Activated naive CD8-positive, alpha-beta T cell treated with anti-CD3 and anti-CD28 coated beads, Interleukin-2, amount 10 ng/mL, durations not matched to agents 7 days and 5 days (primary cell): ENCODE data around the gene FIP1L1. TPM values are rescaled to one million over a fixed set of nuclear protein-coding genes. Genes with fewer than 3 reads are reported as not detected.
"Not testable (repeated sequence)": the region's sequence is repeated elsewhere in the genome, so short reads cannot be mapped to it uniquely, and the experiment has no call there.

Experiments used
- ATAC-seq: fragments of 150-1000 bp; cut with Tn5 transposase; one replicate; pipeline ENCODE4 v1.10.0; 2021; ENCODE audit warnings: low read depth, moderate library complexity
- POLR2A ChIA-PET: fragments of 350-600 bp; sonication (Branson Sonifier 250); formaldehyde crosslinking; loops from one replicate; lab custom pipeline; 2021; ENCODE audit warnings: antibody characterized with exemption; lab: Charles Lee
- DNase-seq: peaks from one replicate; pipeline ENCODE4 v3.0.0; 2021
- H3K27ac Mint-ChIP-seq: one replicate; pipeline ENCODE4 v1.8.0; 2022; ENCODE audit warnings: mild to moderate bottlenecking, mixed read lengths
- H3K27me3 Mint-ChIP-seq: one replicate; pipeline ENCODE4 v1.8.0; 2022; ENCODE audit warnings: mild to moderate bottlenecking, moderate library complexity, mixed read lengths
- H3K36me3 Mint-ChIP-seq: one replicate; pipeline ENCODE4 v1.8.0; 2021; ENCODE audit warnings: mild to moderate bottlenecking, mixed read lengths
- H3K4me1 Mint-ChIP-seq: one replicate; pipeline ENCODE4 v1.8.0; 2021; ENCODE audit warnings: mixed read lengths
- H3K4me3 Mint-ChIP-seq: one replicate; pipeline ENCODE4 v1.8.0; 2022; ENCODE audit warnings: mild to moderate bottlenecking, moderate library complexity, mixed read lengths
- H3K9me3 Mint-ChIP-seq: one replicate; pipeline ENCODE4 v1.8.0; 2021; ENCODE audit warnings: mixed read lengths
- total RNA-seq, 2 experiments: library from RNA; stranded (reverse); gene quantifications; one replicate each; pipeline ENCODE4 v1.2.3, GENCODE V29; 2021

The FIP1L1 gene
- total RNA-seq, 2 experiments from 2014 or later: 75.9 to 78.2 TPM

DNA sequence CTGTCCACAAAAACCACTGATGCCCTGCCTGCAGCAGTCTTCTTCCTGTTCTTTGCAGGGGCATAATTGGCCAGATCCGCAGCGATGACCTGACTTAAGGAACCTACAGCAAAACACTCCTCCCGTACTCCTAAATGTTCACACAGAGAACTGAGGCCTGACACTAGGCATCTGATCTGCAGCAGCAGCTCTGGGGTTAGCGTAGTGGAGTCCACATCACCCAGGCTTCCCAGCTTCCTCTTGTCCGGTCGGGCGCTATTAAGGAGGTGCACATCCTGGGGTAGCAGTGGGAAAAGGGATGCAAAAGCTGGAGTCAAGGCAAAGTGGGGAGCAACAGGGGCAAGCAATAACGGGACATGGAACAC, 12.3 kb upstream of the FIP1L1 start:
- DNase-seq (no peak), ATAC-seq (peak; percentile 2)
- H3K27me3 Mint-ChIP-seq: peaks cover 7% of the 10 kb centered on the region
- peaks cover 49% of the 10 kb centered on the region for H3K4me1 Mint-ChIP-seq
- H3K27ac Mint-ChIP-seq: peak overlapping the region; percentile 90
- H3K36me3 Mint-ChIP-seq: peaks cover 19% of the 10 kb centered on the region
- no peaks in the 10 kb centered on the region for H3K9me3 Mint-ChIP-seq
- H3K4me3 Mint-ChIP-seq: peak overlapping the region; percentile 97
- POLR2A ChIA-PET: interaction anchor here (2.2 kb wide), 1 partner anchor 13 kb away, joined by 15 read pairs; the partner anchor contains the start of gene FIP1L1

DNA sequence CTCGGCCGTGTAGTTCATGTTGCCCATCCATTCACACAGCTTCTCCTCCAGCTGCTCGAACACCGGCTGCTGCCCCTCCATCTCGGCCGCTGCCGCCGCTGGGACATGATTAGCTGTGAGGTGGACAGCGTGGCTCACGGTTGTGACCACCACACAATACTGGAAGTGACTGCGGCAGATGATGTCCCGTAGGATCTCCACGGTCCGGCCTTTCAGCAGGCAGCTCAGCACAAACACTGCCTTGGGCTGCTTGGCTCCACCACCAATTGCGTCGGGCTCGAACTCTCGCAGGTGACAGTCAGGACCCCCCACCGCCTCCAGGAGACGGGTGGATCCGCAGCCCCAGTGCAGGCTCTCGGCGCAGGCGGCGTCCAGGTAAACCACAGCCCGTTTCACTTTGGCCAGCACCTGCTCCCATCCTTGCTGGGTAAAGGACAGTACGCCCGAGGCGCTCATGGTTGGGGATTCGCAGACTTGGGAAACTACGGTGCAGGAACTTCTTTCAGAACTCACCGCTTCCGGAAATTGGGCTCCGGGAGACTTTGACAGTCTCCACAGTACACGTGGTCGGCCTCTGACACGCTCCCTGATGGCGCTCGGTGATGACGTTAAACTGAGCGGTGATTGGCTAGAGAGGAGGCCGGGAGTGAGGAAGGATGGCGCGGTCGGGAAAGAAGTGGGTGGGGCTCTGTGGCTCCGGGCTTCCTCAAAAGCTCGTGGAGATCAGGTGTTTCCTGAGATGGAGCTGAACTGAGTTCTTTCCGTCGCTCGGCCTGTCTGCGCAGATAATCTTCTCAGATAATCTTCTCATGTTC, 11.7 kb upstream of the FIP1L1 start, which contains the start of gene SCFD2:
SCFD2 (minus strand) TSS at position 576 of the 815 bp plus-strand sequence.
- POLR2A ChIA-PET: interaction anchor here (2.2 kb wide), 1 partner anchor 12 kb away, joined by 15 read pairs; the partner anchor contains the start of gene FIP1L1
- no peaks in the 10 kb centered on the region for H3K9me3 Mint-ChIP-seq
- DNase-seq (peak; percentile 92), ATAC-seq (peak; percentile 99)
- H3K27ac Mint-ChIP-seq: peak within 1 kb of the TSS; percentile 90
- H3K4me1 Mint-ChIP-seq: peaks cover 43% of the 10 kb centered on the region
- peaks cover 8% of the 10 kb centered on the region for H3K27me3 Mint-ChIP-seq
- peaks cover 14% of the 10 kb centered on the region for H3K36me3 Mint-ChIP-seq
- peak within 1 kb of the TSS; percentile 97 for H3K4me3 Mint-ChIP-seq

DNA sequence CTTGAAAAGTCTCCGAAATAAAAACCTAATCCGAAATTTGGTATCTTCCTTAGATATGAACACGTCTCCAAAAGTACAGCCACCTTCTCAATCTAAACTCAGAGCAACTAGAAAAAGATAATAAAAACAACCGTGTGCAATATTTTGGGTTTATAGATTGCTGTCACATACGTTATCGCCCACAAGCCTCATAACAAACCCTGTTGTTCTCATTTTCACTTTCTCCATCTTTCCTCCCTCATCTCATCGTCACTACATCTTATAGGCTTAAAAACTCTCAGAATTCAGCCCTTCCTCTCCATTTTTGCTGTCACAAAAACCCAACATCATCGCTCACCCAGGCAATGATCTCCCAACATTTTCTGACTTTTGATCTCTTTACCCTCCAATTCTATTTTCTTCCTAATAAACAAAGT, 11.1 kb upstream of the FIP1L1 start:
- H3K4me1 Mint-ChIP-seq: peaks cover 39% of the 10 kb centered on the region
- ATAC-seq (peak; percentile 31), DNase-seq (no peak)
- peaks cover 11% of the 10 kb centered on the region for H3K36me3 Mint-ChIP-seq
- H3K27ac Mint-ChIP-seq: peak overlapping the region; percentile 90
- H3K4me3 Mint-ChIP-seq: peak overlapping the region; percentile 97
- peaks cover 8% of the 10 kb centered on the region for H3K27me3 Mint-ChIP-seq
- H3K9me3 Mint-ChIP-seq: no peaks in the 10 kb centered on the region
- POLR2A ChIA-PET: interaction anchor here (2.2 kb wide), 1 partner anchor 12 kb away, joined by 15 read pairs; the partner anchor contains the start of gene FIP1L1

DNA sequence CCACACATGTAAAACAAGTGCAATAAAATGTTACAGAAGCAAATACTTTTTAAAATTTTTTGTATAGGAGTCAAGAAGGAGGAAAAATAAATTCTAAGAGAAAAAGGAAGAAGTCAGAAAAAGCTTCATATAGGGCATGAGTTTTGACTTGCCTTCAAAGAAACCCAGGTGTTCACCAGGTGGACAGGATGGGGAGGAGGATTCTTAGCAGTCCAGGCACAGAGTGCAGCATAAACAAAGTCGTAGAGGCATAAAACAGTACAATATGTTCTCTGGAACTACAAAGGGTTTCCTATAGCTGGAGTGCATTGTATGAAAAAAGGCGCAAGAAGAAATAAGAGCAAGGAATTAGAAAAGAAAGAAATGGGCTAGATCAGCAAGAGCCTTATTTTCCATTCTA, 9.7 kb upstream of the FIP1L1 start:
- Mint-ChIP-seq H3K4me3 (no peak overlapping the region), H3K36me3 (peaks cover 7% of the 10 kb centered on the region), H3K27ac (no peak overlapping the region), H3K27me3 (peaks cover 8% of the 10 kb centered on the region), H3K4me1 (peaks cover 30% of the 10 kb centered on the region), H3K9me3 (no peaks in the 10 kb centered on the region)
- ATAC-seq: no peak
- POLR2A ChIA-PET: interaction anchor here (0.5 to 0.8 kb wide), 2 partner anchors 9 to 70 kb away, joined by 4 to 6 read pairs; partner anchors contain the start of gene FIP1L1
- no peak for DNase-seq

DNA sequence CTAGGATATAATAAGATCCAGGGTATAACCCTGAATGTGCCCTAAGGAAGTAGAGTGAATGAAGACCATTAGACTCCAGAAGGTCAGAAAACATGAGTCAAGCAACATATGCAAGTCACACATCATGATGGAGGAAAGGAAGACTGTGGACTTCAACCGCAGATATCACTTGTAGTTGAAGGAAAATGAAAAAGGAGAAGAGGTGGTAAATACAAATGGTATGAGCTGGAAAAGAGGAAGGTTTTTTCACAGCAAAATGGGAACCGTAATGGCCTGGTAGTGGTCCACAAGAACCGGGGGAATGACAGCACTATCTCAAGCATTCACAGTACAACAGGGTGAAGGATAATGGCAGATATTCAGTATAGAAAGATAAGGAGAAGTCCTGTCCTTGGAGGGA, 6.4 kb upstream of the FIP1L1 start:
- POLR2A ChIA-PET: no interaction called here
- H3K4me3 Mint-ChIP-seq: no peak overlapping the region

DNA sequence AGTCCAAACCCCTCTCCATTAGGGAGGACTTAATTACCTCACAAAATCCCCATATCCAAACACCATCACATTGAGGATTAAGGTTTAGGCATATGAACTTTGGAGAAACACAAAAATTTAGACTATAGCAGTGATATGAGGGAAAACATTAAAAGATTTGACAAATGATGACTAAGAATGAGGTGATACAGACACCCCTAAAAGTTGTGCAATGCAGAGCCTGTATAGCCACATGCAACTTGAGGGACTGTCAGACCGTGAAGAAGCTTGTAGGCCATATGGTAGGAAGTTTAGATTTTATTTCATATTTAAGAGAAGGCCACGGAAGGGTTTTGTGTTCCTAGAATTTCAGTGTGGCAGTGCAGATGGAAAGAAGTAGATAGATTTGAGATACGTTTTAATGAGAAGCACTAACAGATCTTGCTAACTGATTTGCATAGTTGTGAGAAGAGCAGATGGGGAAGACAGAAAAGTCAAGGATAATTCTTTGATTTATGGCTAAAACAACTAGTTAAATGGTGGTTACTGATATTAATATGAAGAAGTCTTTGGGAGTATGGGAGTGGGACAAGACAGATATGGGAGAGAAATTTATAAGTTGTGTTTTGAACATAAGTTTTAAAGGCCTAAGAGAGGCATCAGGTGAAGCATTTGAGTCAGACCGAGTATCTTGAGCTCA, 5.5 kb upstream of the FIP1L1 start:
- Mint-ChIP-seq H3K4me3 (no peak overlapping the region), H3K27me3 (peaks cover 10% of the 10 kb centered on the region), H3K4me1 (peaks cover 8% of the 10 kb centered on the region), H3K9me3 (no peaks in the 10 kb centered on the region), H3K27ac (no peak overlapping the region), H3K36me3 (peaks cover 3% of the 10 kb centered on the region)
- DNase-seq: no peak
- ATAC-seq: no peak
- POLR2A ChIA-PET: no interaction called here

More for the DNA sequence above, 6.4 kb upstream of the FIP1L1 start:
- H3K9me3 Mint-ChIP-seq: no peaks in the 10 kb centered on the region
- H3K27me3 Mint-ChIP-seq: peaks cover 10% of the 10 kb centered on the region
- ATAC-seq: no peak
- no peak overlapping the region for H3K27ac Mint-ChIP-seq
- DNase-seq: no peak
- peaks cover 3% of the 10 kb centered on the region for H3K36me3 Mint-ChIP-seq
- H3K4me1 Mint-ChIP-seq: peaks cover 12% of the 10 kb centered on the region

DNA sequence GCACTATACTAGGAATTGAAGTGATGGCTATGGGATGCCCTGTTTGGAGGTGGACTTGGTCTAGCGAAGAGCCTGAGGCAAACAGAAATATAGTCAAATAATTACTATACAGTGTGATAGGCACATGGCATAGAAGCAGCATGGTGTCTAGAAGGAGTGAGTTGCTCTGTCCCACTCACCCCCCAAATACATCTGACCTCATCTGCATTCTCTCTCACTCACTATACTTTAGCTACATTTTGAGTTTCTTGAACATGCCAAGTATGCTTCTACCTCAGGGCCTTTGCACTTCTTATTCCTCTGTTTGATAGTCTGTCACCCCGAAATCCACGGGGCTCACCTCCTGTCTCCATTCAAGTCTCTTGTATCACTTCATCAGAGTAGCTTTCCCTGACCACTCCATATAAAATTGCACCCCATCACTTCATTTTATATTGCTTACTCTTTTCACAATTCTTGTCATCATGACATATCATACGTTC, 2.6 kb upstream of the FIP1L1 start:
- Mint-ChIP-seq H3K27ac (no peak overlapping the region), H3K4me3 (no peak overlapping the region), H3K9me3 (no peaks in the 10 kb centered on the region), H3K36me3 (peaks cover 3% of the 10 kb centered on the region), H3K4me1 (peaks cover 14% of the 10 kb centered on the region), H3K27me3 (peaks cover 6% of the 10 kb centered on the region)
- POLR2A ChIA-PET: no interaction called here
- ATAC-seq: no peak
- no peak for DNase-seq

DNA sequence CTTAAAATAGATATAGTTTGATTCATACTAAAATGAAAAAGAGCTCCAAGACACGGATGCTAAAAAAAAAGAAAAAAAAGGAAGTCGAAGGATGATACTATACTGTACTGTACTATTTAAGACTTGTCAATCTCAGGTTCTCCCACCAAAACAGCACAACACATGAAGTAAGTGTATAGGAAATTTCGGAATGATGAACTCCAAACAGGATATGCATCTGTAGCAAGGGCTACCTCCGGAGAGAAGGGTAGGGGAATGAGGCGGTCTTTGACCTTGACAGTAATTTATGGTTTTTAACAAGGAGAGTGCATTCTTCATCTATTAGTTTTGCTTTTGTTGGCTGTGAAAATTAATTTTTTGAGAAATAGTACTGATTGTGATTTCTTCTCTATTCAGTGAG, 541 bp upstream of the FIP1L1 start:
- Mint-ChIP-seq H3K4me1 (peaks cover 22% of the 10 kb centered on the region), H3K36me3 (peaks cover 6% of the 10 kb centered on the region), H3K27me3 (peaks cover 2% of the 10 kb centered on the region), H3K9me3 (no peaks in the 10 kb centered on the region), H3K4me3 (peak overlapping the region; percentile 96), H3K27ac (peak overlapping the region; percentile 93)
- POLR2A ChIA-PET: interaction anchor here (0.6 to 1.6 kb wide), 5 partner anchors 9 to 664 kb away, joined by 3 to 15 read pairs (median 4); partner anchors contain the start of gene SCFD2
- no peak for ATAC-seq
- no peak for DNase-seq

DNA sequence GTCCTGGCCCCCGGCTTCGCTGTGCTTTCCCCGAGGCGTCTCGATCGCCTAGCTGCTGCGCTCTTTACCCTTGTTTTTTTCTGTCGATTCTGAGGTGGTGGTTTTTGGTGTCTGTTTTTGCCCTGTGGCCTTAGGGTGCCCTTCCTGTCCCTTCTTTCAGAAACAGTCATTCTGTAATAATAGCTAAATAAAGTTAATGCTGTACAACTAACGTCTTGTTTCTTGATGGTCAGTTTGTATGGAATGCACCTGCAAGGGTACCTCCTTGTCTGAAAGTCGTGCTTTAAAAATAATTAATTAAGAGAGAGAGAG, 686 bp downstream of the FIP1L1 start:
- Mint-ChIP-seq H3K36me3 (peaks cover 6% of the 10 kb centered on the region), H3K9me3 (no peaks in the 10 kb centered on the region), H3K27me3 (peaks cover 1% of the 10 kb centered on the region), H3K4me1 (peaks cover 23% of the 10 kb centered on the region), H3K4me3 (peak overlapping the region; percentile 96), H3K27ac (peak overlapping the region; percentile 93)
- POLR2A ChIA-PET: interaction anchor here (1.2 to 1.6 kb wide), 3 partner anchors 13 to 665 kb away, joined by 3 to 15 read pairs (median 4); partner anchors contain the start of gene SCFD2
- DNase-seq (no peak), ATAC-seq (no peak)

DNA sequence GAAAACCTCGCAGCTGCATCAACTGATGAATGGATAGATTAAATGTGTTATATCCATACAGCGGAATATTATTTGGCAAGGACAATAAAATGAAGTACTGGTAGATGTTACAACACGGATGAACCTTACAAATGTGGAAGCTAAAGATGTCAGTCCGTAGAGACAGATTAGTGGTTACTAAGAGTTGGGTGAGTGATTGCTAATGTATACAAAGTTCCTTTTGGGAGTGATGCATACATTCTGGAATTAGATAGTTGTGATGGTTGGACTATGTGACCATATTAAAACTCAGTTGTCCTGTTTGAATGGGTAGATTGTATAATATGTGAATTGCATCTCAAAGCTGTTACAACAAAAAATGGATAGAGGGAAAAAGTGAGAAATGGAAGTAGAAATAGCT, 2.8 kb downstream of the FIP1L1 start:
- Mint-ChIP-seq H3K9me3 (no peaks in the 10 kb centered on the region), H3K27ac (no peak overlapping the region), H3K36me3 (peaks cover 13% of the 10 kb centered on the region), H3K27me3 (no peaks in the 10 kb centered on the region), H3K4me3 (no peak overlapping the region), H3K4me1 (peaks cover 25% of the 10 kb centered on the region)
- ATAC-seq: no peak
- no peak for DNase-seq
- POLR2A ChIA-PET: no interaction called here

DNA sequence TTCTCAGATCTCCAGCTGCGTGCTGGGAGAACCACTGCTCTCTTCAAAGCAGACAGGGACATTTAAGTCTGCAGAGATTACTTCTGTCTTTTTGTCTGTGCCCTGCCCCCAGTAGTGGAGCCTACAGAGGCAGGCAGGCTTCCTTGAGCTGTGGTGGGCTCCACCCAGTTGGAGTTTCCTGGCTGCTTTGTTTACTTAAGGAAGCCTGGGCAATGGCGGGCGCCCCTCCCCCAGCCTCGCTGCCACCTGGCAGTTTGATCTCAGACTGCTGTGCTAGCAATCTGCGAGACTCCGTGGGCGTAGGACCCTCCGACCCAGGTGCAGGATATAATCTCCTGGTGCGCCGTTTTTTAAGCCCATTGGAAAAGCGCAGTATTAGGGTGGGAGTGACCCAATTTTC, 32.0 kb downstream of the FIP1L1 start:
- ATAC-seq, H3K9me3 Mint-ChIP-seq, H3K27ac Mint-ChIP-seq, H3K4me3 Mint-ChIP-seq, H3K27me3 Mint-ChIP-seq, POLR2A ChIA-PET, DNase-seq: not testable (repeated sequence)
- Mint-ChIP-seq H3K36me3 (peaks cover 52% of the 10 kb centered on the region), H3K4me1 (peaks cover 14% of the 10 kb centered on the region)

DNA sequence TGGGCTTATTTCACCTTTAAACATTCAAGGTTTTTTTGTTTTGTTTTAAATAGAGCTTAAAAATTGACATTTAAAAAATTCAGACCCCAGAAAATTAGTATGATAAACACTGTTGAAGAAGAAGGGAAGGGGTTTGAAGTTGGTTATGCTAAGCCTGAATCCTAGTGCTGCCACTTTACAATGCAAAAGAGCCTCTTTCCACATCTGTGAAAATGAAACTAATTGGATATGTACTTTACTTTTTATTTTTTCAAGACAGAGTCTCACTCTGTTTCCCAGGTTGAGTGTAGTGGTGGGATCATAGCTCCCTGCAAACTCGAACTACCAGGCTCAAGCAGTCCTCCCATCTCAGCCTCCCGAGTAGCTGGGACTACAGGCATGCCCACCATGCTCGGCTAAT, 41.8 kb downstream of the FIP1L1 start:
- no peak for ATAC-seq
- H3K36me3 Mint-ChIP-seq: peaks cover 19% of the 10 kb centered on the region

DNA sequence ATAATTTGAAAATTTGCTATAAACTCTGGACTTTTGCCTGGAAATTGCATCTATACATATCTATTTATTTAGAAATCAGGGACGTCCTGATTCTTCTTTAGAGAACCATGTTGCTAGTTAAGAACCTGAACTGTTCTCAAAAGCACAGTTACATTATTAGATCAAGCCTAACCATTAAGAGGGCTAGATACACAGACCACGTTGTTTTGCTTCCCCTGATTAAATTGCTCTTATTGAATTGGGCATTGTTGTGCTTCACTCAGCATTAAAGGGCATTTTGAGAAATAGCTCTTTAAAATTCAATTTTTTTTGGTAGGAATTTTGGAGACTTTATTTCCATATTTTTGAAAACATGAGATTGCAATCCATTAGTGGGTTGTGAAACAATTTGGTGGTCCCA, 44.4 kb downstream of the FIP1L1 start:
- no peaks in the 10 kb centered on the region for H3K9me3 Mint-ChIP-seq
- H3K27me3 Mint-ChIP-seq: no peaks in the 10 kb centered on the region
- H3K4me3 Mint-ChIP-seq: no peak overlapping the region
- no peak for ATAC-seq
- DNase-seq: no peak
- H3K36me3 Mint-ChIP-seq: peaks cover 12% of the 10 kb centered on the region
- POLR2A ChIA-PET: no interaction called here
- H3K27ac Mint-ChIP-seq: no peak overlapping the region
- peaks cover 4% of the 10 kb centered on the region for H3K4me1 Mint-ChIP-seq

More for the DNA sequence above, 41.8 kb downstream of the FIP1L1 start:
- Mint-ChIP-seq H3K27me3 (no peaks in the 10 kb centered on the region), H3K27ac (no peak overlapping the region), H3K9me3 (no peaks in the 10 kb centered on the region), H3K4me1 (peaks cover 8% of the 10 kb centered on the region), H3K4me3 (no peak overlapping the region)
- DNase-seq: no peak
- POLR2A ChIA-PET: no interaction called here
